Stimulated activated CD4-positive, alpha-beta T cell treated with anti-CD3 and anti-CD28 coated beads, Interleukin-1b, Interleukin-23, amount 100 ng/mL, for 1 hour (primary cell): ENCODE results near the gene LSP1.

Source experiments
- DNase-seq, 2 donors: peaks; one replicate each; pipeline ENCODE4 v3.0.0-alpha.2; 2020; ENCODE audit warnings: low read depth in 2 of 2

LSP1 gene

GRCh38 chr11:1824221-1825038, 28.5 kb upstream of the LSP1 start:
- DNase-seq: no peak

GRCh38 chr11:1825039-1825740, 27.7 kb upstream of the LSP1 start:
- no peak for DNase-seq

- no peak for DNase-seq
These were observed 27.0 kb upstream of the LSP1 start for GRCh38 chr11:1825785-1826451.

- no peak for DNase-seq
These were observed 26.3 kb upstream of the LSP1 start for GRCh38 chr11:1826552-1827094.

GRCh38 chr11:1827095-1827813, 25.6 kb upstream of the LSP1 start:
- DNase-seq: no peak

- DNase-seq: no peak
These were observed 25.0 kb upstream of the LSP1 start for GRCh38 chr11:1827931-1828330.

- no peak for DNase-seq
These were observed 24.3 kb upstream of the LSP1 start for GRCh38 chr11:1828542-1828941.

GRCh38 chr11:1829039-1829820, 23.7 kb upstream of the LSP1 start:
- no peak for DNase-seq

- no peak for DNase-seq
These were observed 22.9 kb upstream of the LSP1 start for GRCh38 chr11:1830004-1830321.

GRCh38 chr11:1830322-1831223, 22.3 kb upstream of the LSP1 start:
- no peak for DNase-seq

- no peak for DNase-seq
These were observed 21.3 kb upstream of the LSP1 start for GRCh38 chr11:1831338-1832210.

- DNase-seq: peak; percentile 26 to 66
These were observed 20.5 kb upstream of the LSP1 start for GRCh38 chr11:1832211-1832919.

GRCh38 chr11:1832920-1833295, 20.0 kb upstream of the LSP1 start:
- DNase-seq: no peak

- no peak for DNase-seq
These were observed 18.7 kb upstream of the LSP1 start for GRCh38 chr11:1834062-1834610.

- DNase-seq: no peak
These were observed 17.9 kb upstream of the LSP1 start, which contains the start of gene SYT8 for GRCh38 chr11:1834779-1835670. Gene SYT8, plus strand, starts transcription at chr11:1834990. Its CDS starts 116 bp downstream, at chr11:1835106.

- no peak for DNase-seq
These were observed 17.2 kb upstream of the LSP1 start for GRCh38 chr11:1835671-1836010.
